ENCODE data around the gene THYN1.

THYN1 gene

GRCh38 chr11:134200688-134201087, 52.5 kb downstream of the THYN1 start:
- H3K9me3 ChIP-seq (ENCODE audit: control insufficient read depth in 1 of 2, low read length in 2 of 2) = no peaks in the 10 kb centered on the region
- peaks cover 11 to 48% of the 10 kb centered on the region in 2 donors for H3K36me3 ChIP-seq (ENCODE audit: control insufficient read depth in 1 of 2, insufficient read depth in 2 of 2, low read length in 2 of 2)
- no peaks in the 10 kb centered on the region for H3K27me3 ChIP-seq (ENCODE audit: control insufficient read depth in 1 of 2, insufficient read depth in 2 of 2, low read length in 2 of 2)
- no peaks in the 10 kb centered on the region for H3K4me1 ChIP-seq (ENCODE audit: control insufficient read depth in 1 of 2, insufficient read depth in 2 of 2, low read length in 2 of 2)
- no peak overlapping the region for H3K9ac ChIP-seq (ENCODE audit: low read depth in 1 of 2, low read length in 2 of 2)
- H3K27ac ChIP-seq (ENCODE audit: low read depth, low read length) = no peak overlapping the region
- no peak overlapping the region for H3K4me3 ChIP-seq (ENCODE audit: low read depth in 1 of 2, low read length in 2 of 2)

DNA sequence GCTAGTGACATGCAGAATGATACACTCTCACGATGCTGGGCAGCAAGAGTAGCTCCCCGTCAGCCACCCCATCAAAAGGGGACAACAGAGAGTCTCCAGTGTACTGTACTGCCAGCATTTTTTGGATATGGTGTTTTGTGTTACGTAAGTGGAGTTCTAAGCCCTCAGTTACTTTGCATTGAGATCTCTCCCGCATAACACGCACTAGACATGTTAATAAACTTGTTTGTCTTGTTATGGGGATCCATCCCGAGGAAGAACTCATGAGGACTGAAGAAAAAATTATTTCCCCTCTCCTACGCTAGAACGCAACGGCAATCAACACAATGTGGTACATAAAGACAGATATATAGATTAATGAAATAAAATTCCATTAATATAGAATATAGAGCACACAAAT, 53.6 kb downstream of the THYN1 start:
- H3K4me1 ChIP-seq (ENCODE audit: control insufficient read depth in 1 of 2, insufficient read depth in 2 of 2, low read length in 2 of 2) = no peaks in the 10 kb centered on the region
- H3K4me3 ChIP-seq (ENCODE audit: low read depth in 1 of 2, low read length in 2 of 2) = no peak overlapping the region
- H3K9me3 ChIP-seq (ENCODE audit: control insufficient read depth in 1 of 2, low read length in 2 of 2) = no peaks in the 10 kb centered on the region
- no peak overlapping the region for H3K9ac ChIP-seq (ENCODE audit: low read depth in 1 of 2, low read length in 2 of 2)
- peaks cover 11 to 48% of the 10 kb centered on the region in 2 donors for H3K36me3 ChIP-seq (ENCODE audit: control insufficient read depth in 1 of 2, insufficient read depth in 2 of 2, low read length in 2 of 2)
- H3K27ac ChIP-seq (ENCODE audit: low read depth, low read length) = no peak overlapping the region
- H3K27me3 ChIP-seq (ENCODE audit: control insufficient read depth in 1 of 2, insufficient read depth in 2 of 2, low read length in 2 of 2) = no peaks in the 10 kb centered on the region
